ENCODE measurements around the gene RUNDC3A.

The RUNDC3A gene

DNA sequence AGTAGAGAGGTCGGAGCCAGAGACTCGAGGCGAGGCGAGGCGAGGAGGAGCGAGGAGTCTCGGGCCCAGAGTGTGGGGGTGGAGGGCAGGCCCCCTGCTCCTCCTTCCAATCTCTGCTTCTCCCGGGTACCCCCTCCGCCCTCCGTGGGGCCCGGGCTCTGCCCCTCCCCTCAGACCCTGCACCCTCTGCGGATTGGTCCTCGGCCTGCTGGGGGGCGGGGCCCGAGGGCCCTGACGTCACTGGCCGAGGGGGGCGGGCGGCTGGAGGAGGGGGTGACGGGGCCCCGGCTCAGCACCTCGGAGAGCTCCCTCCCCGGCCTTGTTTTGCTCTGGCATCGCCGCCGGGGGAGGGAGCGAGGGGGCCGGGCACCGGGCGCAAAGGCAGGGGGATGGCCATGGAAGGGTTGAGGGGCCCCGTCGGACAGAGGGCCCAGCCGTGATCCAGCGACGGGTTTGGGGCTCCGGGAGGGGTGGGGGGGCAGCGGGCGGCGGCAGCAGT is at the start of gene RUNDC3A:
Gene RUNDC3A, plus strand, starts transcription at position 282 of the 499 bp plus-strand sequence. CDS start 232 bp downstream, outside the sequence.
- peak; percentile 76 for DNase-seq (ENCODE audit: low read depth)

DNA sequence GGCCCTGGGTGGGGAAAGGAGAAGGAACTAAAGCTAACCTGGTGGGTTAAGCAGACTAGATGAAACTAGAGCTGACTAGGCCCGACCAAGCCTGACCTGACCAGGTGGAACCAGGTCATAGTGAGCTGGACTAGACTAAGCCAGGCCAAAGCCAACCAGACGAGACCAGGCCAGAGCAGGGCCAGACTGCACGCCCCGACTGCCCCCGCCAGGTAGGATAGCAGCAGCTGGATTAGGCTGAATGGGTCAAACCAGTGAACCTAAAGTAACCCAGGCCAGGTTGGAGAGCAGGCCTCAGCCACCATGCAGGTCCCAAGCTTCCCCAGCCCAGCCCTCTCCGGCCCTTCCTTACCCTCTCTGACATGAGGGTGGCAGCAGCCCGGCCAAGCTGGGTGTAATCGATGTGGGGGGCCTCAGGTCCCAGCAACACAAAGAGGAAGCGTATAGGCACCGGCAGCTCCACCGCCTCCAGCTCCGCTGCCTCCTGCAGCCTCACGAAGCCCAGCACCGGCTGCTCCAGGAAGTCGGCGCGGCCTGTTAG is 49.5 kb upstream of the RUNDC3A start:
- DNase-seq (ENCODE audit: low read depth), result no peak

DNA sequence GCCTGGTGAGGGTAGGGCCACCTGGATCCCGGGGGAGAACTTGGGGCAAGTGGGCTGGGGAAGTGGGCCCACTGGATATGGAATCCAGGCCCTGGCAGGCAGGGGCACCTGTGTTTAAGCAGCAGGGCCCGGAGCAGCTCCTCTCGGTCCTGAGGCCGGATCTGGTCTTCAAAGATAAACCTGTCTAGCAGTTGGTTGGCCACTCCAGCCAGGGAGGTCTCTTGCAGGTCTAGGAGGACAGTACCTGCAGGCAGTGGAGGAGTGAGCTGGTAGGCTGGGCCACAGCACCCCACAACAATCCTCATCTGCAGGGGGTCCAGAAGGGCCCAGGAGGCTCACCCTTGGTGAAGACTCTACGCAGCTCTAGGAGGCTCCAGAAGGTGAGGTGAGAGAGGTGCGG is 48.1 kb upstream of the RUNDC3A start:
- no peak for DNase-seq (ENCODE audit: low read depth)

DNA sequence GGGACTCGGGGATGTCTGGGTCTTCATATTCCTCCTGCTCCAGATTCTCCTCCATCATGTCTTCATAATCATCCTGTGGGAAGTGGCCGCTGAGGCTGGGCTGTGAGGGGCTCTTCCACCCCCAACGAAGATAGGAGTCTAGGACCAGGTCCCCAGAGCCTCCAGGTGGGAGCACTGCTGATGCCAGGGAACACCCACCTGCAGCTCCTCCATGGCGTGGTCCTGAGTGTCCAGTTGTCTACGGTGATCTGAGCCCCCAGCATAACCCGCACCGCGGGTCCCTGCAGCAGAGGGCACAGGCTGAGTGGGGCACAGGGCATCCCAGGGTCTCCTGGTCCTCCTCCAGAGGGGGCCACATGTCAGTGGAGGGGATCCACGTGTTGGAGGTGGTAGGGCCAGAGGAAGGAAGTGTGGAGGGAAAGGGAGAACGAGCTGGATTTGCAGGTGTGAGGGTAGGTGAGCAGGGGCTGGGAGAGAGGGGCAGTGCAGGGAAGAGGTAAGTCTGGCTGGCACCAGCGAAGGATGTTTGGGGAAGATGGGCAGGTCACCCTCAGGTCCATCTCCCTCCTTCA is 45.7 kb upstream of the RUNDC3A start:
- no peak for DNase-seq (ENCODE audit: low read depth)

DNA sequence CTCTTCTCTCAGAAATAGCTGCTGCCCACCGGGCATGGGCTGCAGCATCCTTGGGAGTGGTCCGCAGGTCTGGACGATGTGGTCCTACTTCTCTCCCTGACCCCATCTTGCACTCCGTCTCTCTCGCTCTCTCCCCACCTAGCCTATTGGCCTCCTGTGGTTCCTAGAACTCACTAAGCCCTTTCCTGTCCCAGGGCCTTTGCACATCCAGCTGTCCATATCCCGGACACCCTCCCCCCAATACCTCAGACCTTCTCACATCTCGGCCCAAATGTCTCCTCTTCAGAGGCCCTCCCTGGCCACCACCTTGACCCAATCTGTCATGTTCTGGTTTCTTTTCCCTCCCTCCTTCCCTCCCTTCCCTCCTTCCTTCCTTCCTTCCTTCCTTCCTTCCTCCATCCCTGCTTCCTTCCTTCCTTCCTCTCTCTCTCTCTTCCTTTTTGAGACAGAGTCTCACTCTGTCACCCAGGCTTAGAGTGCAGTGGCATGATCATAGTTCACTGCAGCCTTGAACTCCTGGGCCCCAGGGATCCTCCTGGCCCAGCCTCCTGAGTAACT is 45.0 kb upstream of the RUNDC3A start:
- no peak for DNase-seq (ENCODE audit: low read depth)

DNA sequence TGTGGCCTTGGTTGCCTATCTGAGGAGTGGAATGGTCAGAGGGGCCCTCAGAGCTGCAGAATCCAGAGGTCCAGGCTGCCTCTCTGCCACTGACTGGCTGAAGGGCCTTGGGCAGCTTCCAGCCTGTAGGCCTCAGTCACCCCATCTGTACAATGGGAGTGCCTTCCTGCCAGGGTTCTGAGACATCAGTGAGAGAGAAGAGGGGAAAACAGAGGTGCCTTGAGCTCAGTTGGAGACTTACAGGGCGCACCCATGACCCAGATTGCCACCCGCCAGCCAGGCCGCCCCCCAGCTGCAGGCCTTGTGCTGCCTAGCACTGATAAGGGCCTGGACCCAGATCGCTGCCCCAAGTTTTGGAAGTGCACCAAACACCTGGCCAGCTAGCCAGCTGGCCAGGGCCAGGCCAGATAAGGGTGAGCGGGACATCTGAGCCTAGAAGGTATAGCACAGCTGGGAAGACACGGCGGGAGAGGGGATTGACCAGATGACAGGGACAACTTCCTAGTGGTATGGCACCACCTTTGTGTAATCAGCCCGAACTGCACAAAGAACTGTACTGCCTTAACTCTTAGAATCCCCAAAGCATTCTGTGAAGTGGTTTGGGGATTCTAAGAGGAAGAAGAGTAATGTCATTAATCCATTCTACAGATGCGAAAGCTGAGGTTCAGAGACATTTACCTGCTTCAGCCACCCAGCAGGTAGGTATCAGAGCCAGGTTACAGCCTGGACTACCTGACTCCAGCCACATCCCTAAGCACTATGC is 41.8 kb upstream of the RUNDC3A start:
- no peak for DNase-seq (ENCODE audit: low read depth)

DNA sequence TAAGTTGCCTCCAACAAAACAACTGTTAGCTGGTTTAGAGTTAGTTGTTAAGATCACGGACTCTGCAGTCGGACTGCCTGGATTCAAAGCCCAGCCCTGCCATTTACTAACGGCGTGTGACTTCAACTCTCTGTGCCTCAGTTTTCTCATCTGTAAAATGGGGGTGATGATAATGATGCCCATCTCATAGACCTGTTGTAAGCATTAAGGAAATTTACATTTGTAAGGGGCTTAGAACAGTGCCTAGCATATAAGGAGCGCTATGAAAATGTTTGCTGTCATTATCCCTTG is 41.3 kb upstream of the RUNDC3A start:
- DNase-seq (ENCODE audit: low read depth), result no peak

DNA sequence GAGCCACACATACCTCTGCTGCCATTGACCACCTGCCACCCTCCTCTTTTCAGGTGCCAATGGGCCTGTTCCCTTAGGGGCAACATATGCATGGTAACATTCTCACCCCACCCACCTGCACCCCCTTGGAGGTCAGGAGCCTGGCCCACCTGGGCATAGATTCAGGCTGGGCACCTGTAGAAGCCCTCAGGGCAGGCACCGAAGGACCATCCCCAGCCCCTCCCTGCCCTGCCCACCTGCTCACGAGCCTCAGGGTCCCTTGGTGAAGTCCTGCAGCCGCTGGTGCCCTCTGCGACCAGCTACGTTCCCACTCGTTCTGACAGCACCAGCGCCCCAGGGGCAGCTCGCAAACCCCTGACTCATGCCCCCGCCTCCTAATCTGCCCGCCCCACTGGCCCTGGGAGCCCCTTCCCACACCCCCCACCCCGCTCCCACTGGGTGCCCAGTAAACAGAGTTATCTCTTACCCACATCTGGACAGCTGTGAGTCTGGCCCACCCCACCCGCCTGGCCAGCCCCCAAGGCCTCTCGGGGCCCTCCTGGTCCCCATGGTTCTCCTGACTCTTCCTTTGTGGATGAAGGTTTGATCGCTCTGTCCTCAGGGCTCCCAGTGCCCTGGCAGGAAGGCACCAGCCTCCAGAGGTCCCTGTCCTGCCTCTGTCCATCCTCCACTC is 40.4 kb upstream of the RUNDC3A start, which contains the start of gene SLC4A1:
Gene SLC4A1, minus strand, starts transcription at position 318 of the 673 bp plus-strand sequence. CDS start 5,269 bp downstream, outside the sequence.
- no peak for DNase-seq (ENCODE audit: low read depth)

DNA sequence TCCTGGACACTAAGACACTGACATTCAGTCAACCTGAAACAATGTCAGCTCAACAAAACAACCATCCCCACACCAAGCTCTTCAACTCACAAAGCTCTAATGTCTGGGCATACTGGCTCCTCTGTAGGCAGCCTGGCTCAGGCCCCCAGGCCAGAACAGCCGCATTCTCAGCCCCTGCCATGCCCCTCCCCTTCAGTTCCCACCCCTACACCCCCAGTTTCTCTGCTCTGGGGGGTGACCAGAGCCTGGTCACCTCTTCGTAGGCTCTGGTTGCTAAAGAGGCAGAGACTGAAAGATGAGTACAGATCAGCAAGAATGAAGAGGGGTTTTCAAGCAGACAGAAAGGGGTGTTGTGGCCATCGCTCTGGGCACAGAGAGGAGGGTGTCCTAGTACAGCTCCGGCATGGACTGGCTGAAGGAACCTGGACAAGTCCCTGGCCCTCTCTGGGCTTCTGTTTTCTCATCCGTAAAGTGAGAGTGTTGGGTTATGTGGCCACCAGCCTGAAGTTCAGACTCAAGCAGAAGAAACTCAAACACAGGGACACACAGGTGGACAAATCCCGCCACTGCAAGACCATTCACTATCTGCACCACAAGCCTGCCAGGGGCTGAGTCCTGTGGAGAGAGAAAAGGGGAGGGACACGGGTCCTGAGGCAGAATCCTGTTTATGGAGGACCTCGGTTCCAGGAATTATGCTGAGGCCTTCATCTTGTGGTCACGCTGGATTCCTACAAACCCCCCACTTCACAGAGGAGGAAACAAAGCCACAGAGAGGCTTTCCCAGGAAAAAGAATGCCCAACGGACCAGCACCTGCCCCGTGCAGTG is 39.5 kb upstream of the RUNDC3A start:
- no peak for DNase-seq (ENCODE audit: low read depth)

DNA sequence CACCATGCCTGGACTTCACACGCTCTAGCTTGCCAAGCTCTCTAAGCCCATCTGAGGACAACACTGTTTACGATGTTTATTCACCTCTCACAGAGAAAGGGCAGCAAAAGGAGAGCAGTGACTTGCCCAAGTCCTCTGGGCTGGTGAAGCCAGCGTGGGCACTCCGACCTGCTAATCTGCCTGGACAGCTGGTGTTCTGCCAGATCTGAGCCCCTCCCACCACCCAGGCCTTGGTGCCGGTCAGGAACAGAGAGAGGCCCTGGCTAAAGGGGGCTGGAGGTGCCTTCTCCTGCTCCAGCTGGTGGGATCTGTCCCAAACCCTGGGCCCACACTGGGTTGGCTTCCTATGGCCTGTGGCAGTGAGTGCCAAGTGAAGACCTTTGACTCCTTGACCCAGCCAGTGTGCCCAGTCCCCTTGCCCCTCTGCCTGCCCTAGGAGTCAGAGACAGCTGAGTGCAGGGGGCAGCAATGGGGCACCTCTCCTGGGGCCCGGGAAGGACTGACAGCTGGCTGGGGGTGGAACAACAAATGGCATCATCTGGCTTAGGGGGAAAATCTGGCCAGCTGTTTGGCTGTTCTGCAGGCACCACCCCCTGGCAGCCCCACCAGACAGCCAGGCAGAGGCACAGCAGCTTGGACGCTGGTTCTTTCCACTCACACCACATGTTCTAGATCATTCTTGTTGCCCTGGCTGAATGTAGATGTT is 38.7 kb upstream of the RUNDC3A start:
- DNase-seq (ENCODE audit: low read depth), result no peak

DNA sequence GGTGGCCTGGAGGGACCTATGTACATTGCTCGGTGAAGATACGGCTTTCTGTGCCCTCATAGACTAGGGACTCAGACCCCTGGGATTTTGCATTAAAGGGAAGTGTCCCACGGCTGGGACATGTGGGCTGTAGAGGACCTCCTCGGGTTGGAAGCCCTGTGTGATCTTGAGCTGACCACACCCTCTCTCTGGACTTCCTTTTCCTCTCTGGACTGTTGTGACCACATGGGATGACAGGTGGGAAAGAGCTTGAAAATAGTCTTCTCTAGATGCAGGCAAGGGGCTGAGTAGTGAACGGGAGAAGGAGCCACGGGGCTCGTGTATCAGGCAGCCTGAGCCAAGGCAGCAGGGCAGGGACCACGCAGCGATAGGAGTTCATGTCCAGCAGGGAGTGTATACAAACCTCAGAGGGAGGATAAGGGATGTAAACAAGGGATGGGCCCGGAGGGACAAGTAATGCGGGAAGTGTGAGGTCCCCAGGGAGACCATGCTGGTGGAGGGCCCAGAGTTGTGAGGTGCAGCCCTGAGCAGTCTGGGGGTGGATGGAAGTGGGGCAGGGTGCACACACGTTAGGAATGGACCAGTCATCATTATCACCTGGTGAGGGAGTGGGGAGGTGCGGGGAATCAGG is 36.0 kb upstream of the RUNDC3A start:
- DNase-seq (ENCODE audit: low read depth), result no peak

DNA sequence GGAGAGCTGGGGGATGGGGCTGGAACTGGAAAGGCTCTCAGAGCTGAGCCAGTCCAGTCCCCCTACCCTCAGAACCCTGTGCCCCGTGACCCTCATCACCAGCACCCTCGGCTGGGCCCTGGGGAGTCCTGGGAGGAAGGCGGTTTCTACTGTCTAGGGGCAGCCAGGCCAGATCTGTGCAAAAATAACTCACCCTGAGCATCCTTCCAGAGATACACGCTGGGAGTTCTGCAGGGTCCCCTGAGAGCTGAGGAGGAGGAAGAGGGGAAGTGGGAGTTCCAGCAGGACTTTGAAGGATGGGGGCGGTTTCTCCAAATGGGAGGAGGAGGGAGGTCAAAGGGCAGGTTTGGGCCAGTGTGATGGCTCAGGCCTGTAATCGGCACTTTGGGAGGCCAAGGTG is 35.4 kb upstream of the RUNDC3A start:
- no peak for DNase-seq (ENCODE audit: low read depth)

DNA sequence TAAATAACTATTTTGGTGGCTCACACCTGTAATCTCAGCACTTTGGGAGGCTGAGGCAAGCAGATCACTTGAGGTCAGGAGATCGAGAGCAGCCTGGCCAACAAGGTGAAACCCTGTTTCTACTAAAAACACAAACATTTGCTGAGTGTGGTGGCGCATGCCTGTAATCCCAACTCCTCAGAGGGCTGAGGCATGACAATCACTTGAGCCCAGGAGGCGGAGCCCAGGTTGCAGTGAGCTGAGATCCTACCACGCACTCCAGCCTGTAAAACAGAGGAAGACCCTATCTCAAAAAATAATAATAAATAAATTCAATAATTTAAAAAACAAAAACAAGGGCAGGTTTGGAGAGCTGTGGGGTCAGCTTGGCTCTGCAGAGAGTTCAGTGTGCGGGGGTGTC is 34.8 kb upstream of the RUNDC3A start:
- DNase-seq (ENCODE audit: low read depth), result no peak

DNA sequence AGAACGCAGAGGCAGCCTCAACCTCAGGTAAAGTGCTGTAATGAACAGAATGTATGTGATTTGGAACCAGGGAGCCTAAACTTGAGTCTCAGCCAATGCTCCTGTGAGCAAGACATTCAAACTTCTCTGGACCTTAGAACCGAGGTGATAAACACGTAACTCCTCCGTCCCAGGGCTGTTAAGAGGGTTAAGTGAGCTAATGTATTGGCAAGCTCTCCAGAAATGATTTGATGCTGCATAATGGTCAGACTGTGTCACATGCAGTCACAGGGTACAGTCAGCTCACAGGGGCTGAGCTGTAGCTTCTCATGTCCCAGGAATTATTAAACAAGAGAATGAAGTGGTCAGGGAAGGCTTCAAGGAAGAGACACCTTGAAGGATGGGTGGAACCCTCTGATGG is 30.4 kb upstream of the RUNDC3A start:
- no peak for DNase-seq (ENCODE audit: low read depth)

DNA sequence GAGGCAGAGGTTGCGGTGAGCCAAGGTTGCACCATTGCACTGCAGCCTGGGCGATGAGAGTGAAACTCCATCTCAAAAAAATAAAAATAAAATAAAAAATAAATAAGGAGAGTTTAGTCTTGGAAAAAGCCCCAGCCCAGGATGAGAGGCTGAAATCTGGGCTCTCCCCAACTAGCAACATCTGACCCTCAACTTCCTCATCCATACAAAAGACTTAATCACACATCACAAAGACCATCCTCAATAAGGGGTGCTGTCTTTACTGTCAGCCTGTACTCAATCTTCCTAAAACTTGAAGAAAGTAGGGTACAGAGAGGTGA is 29.1 kb upstream of the RUNDC3A start:
- no peak for DNase-seq (ENCODE audit: low read depth)

DNA sequence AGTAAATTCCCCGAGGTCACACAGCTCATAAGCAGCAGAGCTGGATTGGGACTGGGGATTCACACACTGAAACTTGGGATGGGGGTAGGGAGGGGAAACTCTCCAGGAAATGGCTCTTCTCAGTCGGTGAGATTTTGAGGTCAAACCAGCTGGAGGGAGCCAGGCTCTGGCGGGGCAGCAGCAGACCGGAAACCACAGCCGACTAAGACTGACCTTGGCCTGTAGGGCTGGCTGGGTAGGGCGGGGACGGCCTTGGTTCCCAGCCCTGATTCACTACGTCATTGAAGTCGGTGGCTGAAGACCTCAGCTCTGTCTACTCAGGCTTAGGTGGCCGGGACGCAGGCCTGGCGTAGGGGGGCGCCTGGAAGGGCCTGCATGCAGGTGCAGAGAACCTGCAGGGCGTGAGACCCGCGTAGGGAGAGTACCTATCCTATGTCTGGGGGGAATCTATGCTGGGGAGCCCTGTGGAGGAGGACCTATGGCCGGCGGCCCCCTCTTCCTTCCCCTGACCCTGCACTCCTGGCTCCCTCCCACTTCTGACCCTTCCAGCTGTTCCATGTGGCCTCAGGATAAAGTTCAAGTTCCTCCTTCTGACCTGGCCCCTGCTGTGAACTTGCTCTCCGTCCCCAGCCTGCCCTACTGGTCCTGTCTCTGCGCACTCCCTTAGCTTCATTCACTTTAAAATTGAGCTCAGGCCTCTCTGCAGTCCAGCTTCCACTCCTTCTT is 28.6 kb upstream of the RUNDC3A start:
- no peak for DNase-seq (ENCODE audit: low read depth)

DNA sequence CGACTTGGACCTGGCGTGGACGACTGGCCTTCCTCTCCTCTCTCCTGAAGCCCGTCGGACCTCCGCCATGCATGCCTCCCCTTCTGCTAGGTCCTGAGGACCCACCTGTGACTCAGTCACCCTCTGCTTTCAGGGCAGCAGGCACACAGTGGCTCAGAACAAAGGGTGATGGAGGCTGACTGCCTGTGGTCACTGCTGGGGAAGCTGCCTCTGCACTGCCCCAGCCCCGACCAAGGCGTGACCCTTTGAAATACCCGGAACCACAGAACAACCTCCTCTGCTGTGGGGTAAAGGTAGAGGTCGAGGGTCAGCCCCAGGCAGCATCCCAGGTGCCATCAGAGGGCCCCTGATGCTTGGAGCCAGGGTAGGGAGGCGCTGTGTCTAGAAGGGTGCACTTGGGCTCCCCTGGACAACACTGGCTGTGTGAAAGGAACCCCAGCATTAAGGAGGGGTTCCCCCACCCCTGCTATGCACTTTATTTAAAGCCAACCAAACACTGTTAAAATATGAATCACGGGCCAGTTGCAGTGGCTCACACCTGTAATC is 27.9 kb upstream of the RUNDC3A start:
- no peak for DNase-seq (ENCODE audit: low read depth)

DNA sequence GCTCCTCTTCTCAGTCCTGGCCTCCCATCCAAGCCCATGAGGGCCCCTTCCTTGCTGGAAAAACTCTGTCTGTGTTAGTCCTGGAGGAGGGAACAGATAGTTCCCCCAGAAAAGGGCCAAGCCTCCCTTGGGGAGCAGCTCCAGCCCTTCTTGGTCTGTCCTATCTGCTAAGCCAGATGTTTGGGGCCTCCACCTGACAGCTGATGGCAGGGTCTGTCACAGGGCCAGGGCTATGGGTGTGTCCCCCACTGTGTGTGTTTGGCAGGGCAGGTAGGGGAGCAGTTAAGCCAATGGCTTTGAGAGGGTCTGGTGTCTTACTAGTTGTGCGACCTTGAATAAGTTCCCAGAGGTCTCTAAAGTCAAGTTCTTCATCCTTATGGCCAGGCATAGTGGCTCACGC is 26.8 kb upstream of the RUNDC3A start:
- no peak for DNase-seq (ENCODE audit: low read depth)

DNA sequence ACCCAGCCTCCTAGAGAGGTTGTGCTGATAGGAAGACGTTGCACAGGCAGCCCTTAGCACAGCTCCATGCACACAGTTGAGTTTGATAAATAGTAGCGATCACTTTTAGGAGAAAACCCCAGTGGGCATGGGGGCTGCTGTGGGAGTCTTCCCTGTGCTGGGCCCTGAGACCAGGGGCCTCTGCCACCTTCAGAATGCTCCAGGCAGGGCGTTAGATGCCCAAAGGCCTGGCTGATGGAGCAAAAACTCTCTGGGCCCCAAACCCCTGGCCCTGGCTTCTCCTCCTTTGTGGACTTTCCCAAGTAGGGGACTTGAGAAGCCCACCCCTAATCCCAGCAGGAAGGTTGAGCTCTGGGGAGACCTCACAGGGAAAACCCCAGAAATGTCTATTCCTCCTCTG is 26.1 kb upstream of the RUNDC3A start:
- no peak for DNase-seq (ENCODE audit: low read depth)
